Natural killer cell treated with Interleukin-12 subunit alpha and Interleukin-12 subunit beta and Interleukin-15 and Interleukin-18, amount 100 ng/mL, for 72 hours (primary cell): ENCODE measurements around the gene ADORA1. TPM values are rescaled to one million over a fixed set of nuclear protein-coding genes. Genes with fewer than 3 reads are reported as not detected.

Source experiments
- ATAC-seq, 2 donors: fragments of 150-1000 bp; cut with Tn5 transposase in 1 of 2; sonication (Bioruptor Pico), chemical (Tn5 transposase) in 1 of 2; 2 replicates each; pipeline ENCODE4 v1.10.0; 2021
- DNase-seq: peaks from one replicate; pipeline ENCODE4 v3.0.0; 2022; ENCODE audit warnings: low spot score
- H3K27ac Mint-ChIP-seq, 2 donors: 1 replicate in 1 of 2; 2 replicates in 1 of 2; pipeline ENCODE4 v1.8.0; 2022; ENCODE audit warnings: mixed read lengths in 2 of 2, mild to moderate bottlenecking in 1 of 2, moderate library complexity in 1 of 2
- H3K27me3 Mint-ChIP-seq, 2 donors: 1 replicate in 1 of 2; 2 replicates in 1 of 2; pipeline ENCODE4 v1.8.0; 2022; ENCODE audit warnings: mixed read lengths in 2 of 2
- H3K36me3 Mint-ChIP-seq: one replicate; pipeline ENCODE4 v1.8.0; 2022; ENCODE audit warnings: mixed read lengths
- H3K4me1 Mint-ChIP-seq, 2 donors: 1 replicate in 1 of 2; 2 replicates in 1 of 2; pipeline ENCODE4 v1.8.0; 2022; ENCODE audit warnings: low read depth in 2 of 2, mixed read lengths in 2 of 2, mild to moderate bottlenecking in 1 of 2
- H3K4me3 Mint-ChIP-seq: one replicate; pipeline ENCODE4 v1.8.0; 2022; ENCODE audit warnings: mixed read lengths
- H3K9me3 Mint-ChIP-seq: 2 replicates; pipeline ENCODE4 v1.8.0; 2022; ENCODE audit warnings: mixed read lengths
- total RNA-seq, 2 donors: library from RNA; stranded (reverse); gene quantifications; one replicate each; pipeline ENCODE4 v1.2.3, GENCODE V29; 2022

The ADORA1 gene
- total RNA-seq, 2 donors from 2014 or later: not detected

DNA sequence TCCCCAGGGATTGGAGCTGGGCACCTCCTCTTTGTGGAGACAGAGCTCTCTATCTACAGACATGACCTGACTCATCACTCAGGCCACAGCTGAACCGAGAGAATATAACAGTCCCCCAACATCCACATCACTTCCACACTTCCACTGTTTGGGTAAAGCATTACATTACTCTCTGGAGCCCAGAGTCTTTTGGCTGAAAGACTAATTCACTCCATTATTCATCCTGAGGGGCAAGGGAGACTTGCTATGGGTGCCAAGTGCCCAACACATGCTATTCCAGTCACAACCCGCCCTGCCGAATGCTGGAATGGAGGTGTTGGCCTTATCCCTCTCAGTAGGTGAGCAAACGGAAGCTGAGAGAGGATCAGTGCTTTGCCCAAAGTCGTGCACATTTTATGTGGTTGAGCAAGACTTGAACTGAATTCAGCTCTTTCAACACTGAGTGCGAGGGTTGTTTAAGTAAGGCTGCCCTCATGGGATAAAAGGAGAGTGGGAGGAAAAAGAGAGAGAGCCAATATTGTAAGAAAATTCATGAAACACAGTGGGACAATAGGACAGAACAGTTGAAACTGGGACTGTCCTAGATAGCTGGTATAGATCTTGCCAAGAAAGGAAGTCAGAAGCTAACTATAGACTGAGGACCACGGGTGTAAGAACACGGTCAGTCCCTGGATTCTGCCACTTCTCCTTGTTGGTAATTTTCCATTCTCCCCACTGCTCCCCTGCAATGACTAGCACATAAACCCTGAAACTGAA, 72.5 kb downstream of the ADORA1 start:
- Mint-ChIP-seq H3K9me3 (no peaks in the 10 kb centered on the region), H3K36me3 (no peaks in the 10 kb centered on the region), H3K27ac (no peak overlapping the region), H3K4me1 (peaks cover 0 to 5% of the 10 kb centered on the region in 2 donors), H3K27me3 (peaks cover 33 to 38% of the 10 kb centered on the region in 2 donors), H3K4me3 (no peak overlapping the region)
- DNase-seq (no peak), ATAC-seq (no peak)

GRCh38 chr1:203200916-203201315, 73.4 kb downstream of the ADORA1 start:
- ATAC-seq (no peak), DNase-seq (no peak)
- Mint-ChIP-seq H3K4me3 (no peak overlapping the region), H3K4me1 (peaks cover 0 to 5% of the 10 kb centered on the region in 2 donors), H3K36me3 (no peaks in the 10 kb centered on the region), H3K9me3 (no peaks in the 10 kb centered on the region), H3K27me3 (peaks cover 28 to 38% of the 10 kb centered on the region in 2 donors), H3K27ac (no peak overlapping the region)

GRCh38 chr1:203201516-203202205, 74.1 kb downstream of the ADORA1 start:
- Mint-ChIP-seq H3K27ac (no peak overlapping the region), H3K36me3 (no peaks in the 10 kb centered on the region)
- ATAC-seq: no peak

GRCh38 chr1:203202431-203203245, 75.1 kb downstream of the ADORA1 start:
- ATAC-seq (no peak), DNase-seq (no peak)
- H3K4me3 Mint-ChIP-seq: no peak overlapping the region
- H3K36me3 Mint-ChIP-seq: no peaks in the 10 kb centered on the region
- H3K9me3 Mint-ChIP-seq: no peaks in the 10 kb centered on the region
- H3K4me1 Mint-ChIP-seq: peaks cover 0 to 5% of the 10 kb centered on the region in 2 donors
- H3K27me3 Mint-ChIP-seq: peaks cover 26 to 34% of the 10 kb centered on the region in 2 donors
- no peak overlapping the region for H3K27ac Mint-ChIP-seq

More at GRCh38 chr1:203201516-203202205, 74.1 kb downstream of the ADORA1 start:
- DNase-seq: no peak
- no peaks in the 10 kb centered on the region for H3K9me3 Mint-ChIP-seq
- H3K4me1 Mint-ChIP-seq: peaks cover 0 to 5% of the 10 kb centered on the region in 2 donors
- peaks cover 28 to 38% of the 10 kb centered on the region in 2 donors for H3K27me3 Mint-ChIP-seq
- H3K4me3 Mint-ChIP-seq: no peak overlapping the region

GRCh38 chr1:203204756-203205155, 77.2 kb downstream of the ADORA1 start:
- DNase-seq (no peak), ATAC-seq (no peak)
- Mint-ChIP-seq H3K9me3 (no peaks in the 10 kb centered on the region), H3K4me3 (no peak overlapping the region), H3K4me1 (peaks cover 0 to 5% of the 10 kb centered on the region in 2 donors), H3K36me3 (no peaks in the 10 kb centered on the region), H3K27me3 (peaks cover 29 to 41% of the 10 kb centered on the region in 2 donors), H3K27ac (no peak overlapping the region)

GRCh38 chr1:203206129-203206687, 78.7 kb downstream of the ADORA1 start:
- no peak for DNase-seq
- no peak overlapping the region for H3K27ac Mint-ChIP-seq
- H3K27me3 Mint-ChIP-seq: peaks cover 22 to 27% of the 10 kb centered on the region in 2 donors
- no peak overlapping the region for H3K4me3 Mint-ChIP-seq
- H3K36me3 Mint-ChIP-seq: no peaks in the 10 kb centered on the region
- no peak for ATAC-seq
- H3K9me3 Mint-ChIP-seq: no peaks in the 10 kb centered on the region
- H3K4me1 Mint-ChIP-seq: peaks cover 0 to 5% of the 10 kb centered on the region in 2 donors

GRCh38 chr1:203207751-203208150, 80.2 kb downstream of the ADORA1 start:
- Mint-ChIP-seq H3K36me3 (no peaks in the 10 kb centered on the region), H3K9me3 (no peaks in the 10 kb centered on the region), H3K4me3 (no peak overlapping the region), H3K27ac (no peak overlapping the region), H3K4me1 (peaks cover 0 to 3% of the 10 kb centered on the region in 2 donors), H3K27me3 (peaks cover 16 to 22% of the 10 kb centered on the region in 2 donors)
- ATAC-seq: no peak
- DNase-seq: no peak

DNA sequence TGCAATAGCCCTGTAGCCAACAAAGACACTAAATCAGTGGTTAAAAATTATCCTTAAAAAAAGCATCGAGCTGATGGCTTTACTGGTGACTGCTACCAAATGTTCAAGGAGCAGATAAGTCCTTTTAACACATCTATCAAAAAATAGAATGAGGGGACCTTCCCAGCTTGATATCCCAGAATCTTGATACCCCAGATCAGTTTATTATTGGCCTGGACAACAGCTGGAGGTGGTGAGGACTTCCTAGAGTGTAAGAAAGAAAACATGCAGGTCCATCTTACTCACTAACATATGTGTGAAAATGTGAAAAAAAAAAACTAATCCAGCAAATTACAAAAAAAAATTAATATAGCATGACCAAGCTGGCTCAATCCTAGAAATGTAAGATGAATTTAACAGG, 80.7 kb downstream of the ADORA1 start:
- no peak for ATAC-seq
- H3K9me3 Mint-ChIP-seq: no peaks in the 10 kb centered on the region
- no peaks in the 10 kb centered on the region for H3K36me3 Mint-ChIP-seq

DNA sequence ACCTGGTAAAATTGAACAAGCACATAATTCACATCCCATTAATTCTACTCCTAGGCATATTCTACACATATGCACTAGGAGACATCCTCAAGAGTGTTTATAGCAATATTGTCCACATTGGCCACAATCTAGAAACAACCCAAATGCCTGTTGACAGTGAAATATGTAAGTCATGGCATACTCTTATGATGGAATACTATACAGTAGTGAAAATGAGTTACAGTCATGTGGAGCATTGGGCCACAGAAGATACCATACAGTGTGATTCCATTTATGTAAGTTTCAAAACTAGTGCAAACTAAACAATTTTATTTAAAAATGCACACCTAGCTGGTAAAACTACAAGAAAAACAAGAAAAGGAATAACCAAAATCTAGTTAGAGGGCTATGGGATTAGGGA, 82.8 kb downstream of the ADORA1 start:
- H3K9me3 Mint-ChIP-seq: no peaks in the 10 kb centered on the region
- H3K27me3 Mint-ChIP-seq: peaks cover 14 to 19% of the 10 kb centered on the region in 2 donors
- H3K36me3 Mint-ChIP-seq: no peaks in the 10 kb centered on the region
- no peak overlapping the region for H3K27ac Mint-ChIP-seq
- no peak for DNase-seq
- H3K4me3 Mint-ChIP-seq: no peak overlapping the region
- H3K4me1 Mint-ChIP-seq: no peaks in the 10 kb centered on the region
- no peak for ATAC-seq

More for the DNA sequence above, 80.7 kb downstream of the ADORA1 start:
- peaks cover 18 to 21% of the 10 kb centered on the region in 2 donors for H3K27me3 Mint-ChIP-seq
- H3K27ac Mint-ChIP-seq: no peak overlapping the region
- DNase-seq: no peak
- no peak overlapping the region for H3K4me3 Mint-ChIP-seq
- no peaks in the 10 kb centered on the region for H3K4me1 Mint-ChIP-seq

- Mint-ChIP-seq H3K36me3 (no peaks in the 10 kb centered on the region), H3K27me3 (peaks cover 14 to 20% of the 10 kb centered on the region in 2 donors), H3K9me3 (no peaks in the 10 kb centered on the region), H3K27ac (no peak overlapping the region), H3K4me3 (no peak overlapping the region), H3K4me1 (no peaks in the 10 kb centered on the region)
- ATAC-seq (no peak), DNase-seq (no peak)
These were observed 83.5 kb downstream of the ADORA1 start for GRCh38 chr1:203210988-203211387.

DNA sequence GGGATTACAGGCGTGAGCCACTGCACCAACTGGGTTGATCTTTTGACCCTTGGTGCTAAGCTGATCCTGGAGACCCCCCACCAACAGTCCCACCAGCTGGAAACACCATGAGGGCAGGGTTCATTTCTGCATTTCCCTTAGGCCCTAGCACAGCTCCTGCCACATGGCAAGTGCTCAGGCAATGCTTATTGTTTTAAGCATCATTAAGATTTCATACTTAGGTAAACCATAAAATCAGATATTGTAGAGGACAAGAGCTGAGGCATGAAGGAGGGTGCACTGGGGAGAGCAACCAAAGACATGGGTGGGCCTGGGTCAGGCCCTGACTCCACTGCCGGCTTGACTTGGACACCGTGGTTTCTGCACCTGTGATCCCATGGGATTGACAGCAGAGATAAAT, 84.3 kb downstream of the ADORA1 start:
- Mint-ChIP-seq H3K36me3 (no peaks in the 10 kb centered on the region), H3K4me3 (no peak overlapping the region), H3K9me3 (no peaks in the 10 kb centered on the region), H3K27ac (no peak overlapping the region), H3K27me3 (peaks cover 20 to 27% of the 10 kb centered on the region in 2 donors), H3K4me1 (peaks cover 0 to 5% of the 10 kb centered on the region in 2 donors)
- DNase-seq (no peak), ATAC-seq (no peak)

- Mint-ChIP-seq H3K27ac (no peak overlapping the region), H3K4me3 (no peak overlapping the region), H3K27me3 (peaks cover 20 to 22% of the 10 kb centered on the region in 2 donors), H3K9me3 (no peaks in the 10 kb centered on the region), H3K4me1 (peaks cover 0 to 5% of the 10 kb centered on the region in 2 donors), H3K36me3 (no peaks in the 10 kb centered on the region)
- DNase-seq (no peak), ATAC-seq (peak in 1 of 2 donors; percentile 38)
These were observed 85.6 kb downstream of the ADORA1 start for GRCh38 chr1:203213126-203213525.

DNA sequence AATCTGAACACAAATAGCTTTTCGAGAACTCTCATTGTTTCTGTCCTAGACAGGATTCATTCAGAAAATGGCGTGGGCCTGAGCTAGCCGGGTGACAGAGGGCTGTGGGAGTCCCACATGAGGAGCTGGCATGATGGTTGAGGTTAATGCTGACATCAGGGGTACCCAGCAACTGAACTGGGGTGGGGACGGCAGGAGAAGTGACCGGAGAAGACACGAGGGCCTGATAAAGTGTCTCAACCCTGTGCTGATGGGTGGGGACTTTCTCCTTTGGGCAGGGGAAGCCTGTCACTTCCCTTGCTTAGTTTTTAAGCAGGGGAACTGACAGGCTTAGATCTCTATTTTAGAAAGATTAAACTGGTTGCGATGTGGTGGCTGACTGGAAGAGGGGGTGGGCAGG, 87.3 kb downstream of the ADORA1 start:
- no peak for DNase-seq
- Mint-ChIP-seq H3K27ac (no peak overlapping the region), H3K4me1 (peaks cover 0 to 5% of the 10 kb centered on the region in 2 donors), H3K27me3 (peaks cover 16 to 22% of the 10 kb centered on the region in 2 donors), H3K4me3 (no peak overlapping the region), H3K9me3 (no peaks in the 10 kb centered on the region), H3K36me3 (no peaks in the 10 kb centered on the region)
- no peak for ATAC-seq
